ENCODE measurements around the gene RIC8A. TPM values are rescaled to one million over a fixed set of nuclear protein-coding genes. Genes with fewer than 3 reads are reported as not detected.

RIC8A gene
- total and polyA plus RNA-seq, 4 donors: 12.5 to 49.6 (median 34.5) TPM

GRCh38 chr11:201966-202365, 5.5 kb upstream of the RIC8A start:
- Histone ChIP-seq H3K9ac (ENCODE audit: low read depth in 1 of 2, low read length in 2 of 2) (no peak overlapping the region), H3K36me3 (ENCODE audit: control insufficient read depth in 4 of 4, insufficient read depth in 3 of 4, low read depth in 1 of 4, low read length in 3 of 4) (peaks cover 5 to 28% (median 9%) of the 10 kb centered on the region in 4 donors), H3K9me3 (ENCODE audit: control insufficient read depth in 4 of 4, low read length in 3 of 4) (no peaks in the 10 kb centered on the region), H3K27ac (ENCODE audit: low read depth in 1 of 2, low read length in 2 of 2) (no peak overlapping the region), H3K4me1 (ENCODE audit: control insufficient read depth in 4 of 4, insufficient read depth in 4 of 4, low read length in 3 of 4) (peaks cover 3 to 18% (median 13%) of the 10 kb centered on the region in 4 donors), H3K4me3 (ENCODE audit: low read depth in 1 of 3, low read length in 3 of 3) (no peak overlapping the region), H3K27me3 (ENCODE audit: control insufficient read depth in 4 of 4, insufficient read depth in 4 of 4, low read length in 3 of 4) (no peaks in the 10 kb centered on the region)
- TF ChIP-seq ATF3 (IDR thresholded peaks at IDR 0.05) (no peak), SP1 (IDR thresholded peaks at IDR 0.05) (no peak), EGR1 (IDR thresholded peaks at IDR 0.05; ENCODE audit: low read depth in 2 of 2) (no peak), YY1 (IDR thresholded peaks at IDR 0.05) (no peak), TAF1 (conservative IDR thresholded peaks at IDR 0.05) (no peak), NR2F2 (IDR thresholded peaks at IDR 0.05) (no peak), CTCF (IDR thresholded peaks at IDR 0.05; ENCODE audit: low read depth, low read length, missing input control) (no peak), HNF4G (IDR thresholded peaks at IDR 0.05) (no peak), FOXA1 (IDR thresholded peaks at IDR 0.05) (no peak), MAX (IDR thresholded peaks at IDR 0.05) (no peak), JUND (IDR thresholded peaks at IDR 0.05) (no peak), RAD21 (IDR thresholded peaks at IDR 0.05) (no peak), HNF4A (conservative IDR thresholded peaks at IDR 0.05) (no peak), REST (IDR thresholded peaks at IDR 0.05) (no peak), FOXA2 (IDR thresholded peaks at IDR 0.05) (no peak), RXRA (IDR thresholded peaks at IDR 0.05) (no peak), ZBTB33 (IDR thresholded peaks at IDR 0.05) (no peak), GABPA (IDR thresholded peaks at IDR 0.05 in 1 of 2, conservative IDR thresholded peaks at IDR 0.05 in 1 of 2) (no peak)
- no peak for DNase-seq (ENCODE audit: low spot score)
- 78% methylated on average over 15 of the region's 15 CpGs for WGBS

Measured in liver (tissue), 9 donors.